HEK293 (cell line): ENCODE measurements around the gene FCHO1.

Source experiments
- BCL11B ChIP-seq: fragments of 450-650 bp; formaldehyde crosslinking; IDR thresholded peaks from 2 replicates; pipeline ENCODE4 v1.5.1; 2016; ENCODE audit warnings: low read depth, missing biosample characterization, missing genetic modification characterization
- GFI1B ChIP-seq: fragments of 450-650 bp; formaldehyde crosslinking; IDR thresholded peaks from 2 replicates; pipeline ENCODE4 v1.5.1; 2016; ENCODE audit warnings: missing biosample characterization, missing genetic modification characterization
- IKZF3 ChIP-seq: fragments of 450-650 bp; IDR thresholded peaks from 2 replicates; pipeline ENCODE4 v1.5.0; 2018; ENCODE audit warnings: missing biosample characterization, mild to moderate bottlenecking, missing genetic modification characterization, moderate library complexity
- KLF8 ChIP-seq: fragments of 450-650 bp; formaldehyde crosslinking; IDR thresholded peaks from 2 replicates; pipeline ENCODE4 v1.5.1; 2016; ENCODE audit warnings: missing biosample characterization, missing genetic modification characterization
- MZF1 ChIP-seq: fragments of 450-650 bp; formaldehyde crosslinking; IDR thresholded peaks from 2 replicates; pipeline ENCODE4 v1.5.1; 2017; ENCODE audit warnings: missing biosample characterization, missing genetic modification characterization, borderline replicate concordance
- ZBTB17 ChIP-seq: fragments of 450-650 bp; formaldehyde crosslinking; IDR thresholded peaks from 2 replicates; pipeline ENCODE4 v1.5.1; 2016; ENCODE audit warnings: missing biosample characterization, missing genetic modification characterization
- ZFHX2 ChIP-seq: fragments of 450-650 bp; formaldehyde crosslinking; conservative IDR thresholded peaks from 2 replicates; pipeline ENCODE4 v1.5.1; 2016; ENCODE audit warnings: missing biosample characterization, missing genetic modification characterization
- ZNF146 ChIP-seq: fragments of 450-650 bp; formaldehyde crosslinking; IDR thresholded peaks from 2 replicates; pipeline ENCODE4 v1.5.1; 2016; ENCODE audit warnings: missing biosample characterization, missing genetic modification characterization
- ZNF175 ChIP-seq: fragments of 450-650 bp; formaldehyde crosslinking; IDR thresholded peaks from 2 replicates; pipeline ENCODE4 v1.5.1; 2016; ENCODE audit warnings: missing biosample characterization, missing genetic modification characterization
- ZNF302 ChIP-seq: fragments of 450-650 bp; formaldehyde crosslinking; IDR thresholded peaks from 2 replicates; pipeline ENCODE4 v1.5.1; 2016; ENCODE audit warnings: missing biosample characterization, missing genetic modification characterization, low read depth
- ZNF311 ChIP-seq: fragments of 450-650 bp; formaldehyde crosslinking; IDR thresholded peaks from 2 replicates; pipeline ENCODE4 v1.5.1; 2017; ENCODE audit warnings: missing biosample characterization, missing genetic modification characterization, borderline replicate concordance
- ZNF37A ChIP-seq: fragments of 450-650 bp; IDR thresholded peaks from 2 replicates; pipeline ENCODE4 v1.5.1; 2018; ENCODE audit warnings: missing biosample characterization, missing genetic modification characterization
- ZNF433 ChIP-seq: fragments of 450-650 bp; formaldehyde crosslinking; IDR thresholded peaks from 2 replicates; pipeline ENCODE4 v1.5.1; 2016; ENCODE audit warnings: missing biosample characterization, missing genetic modification characterization, low read depth
- ZNF513 ChIP-seq: fragments of 450-650 bp; IDR thresholded peaks from 2 replicates; pipeline ENCODE4 v1.5.1; 2018; ENCODE audit warnings: missing biosample characterization, missing genetic modification characterization
- ZNF514 ChIP-seq: fragments of 450-650 bp; formaldehyde crosslinking; IDR thresholded peaks from 2 replicates; pipeline ENCODE4 v1.5.1; 2016; ENCODE audit warnings: missing biosample characterization, missing genetic modification characterization
- ZNF529 ChIP-seq: fragments of 450-650 bp; formaldehyde crosslinking; IDR thresholded peaks from 2 replicates; pipeline ENCODE4 v1.5.1; 2017; ENCODE audit warnings: missing genetic modification characterization, missing biosample characterization; ENCODE audit not compliant: insufficient replicate concordance
- ZNF530 ChIP-seq: fragments of 450-650 bp; formaldehyde crosslinking; IDR thresholded peaks from 2 replicates; pipeline ENCODE4 v1.5.1; 2016; ENCODE audit warnings: low read depth, missing biosample characterization, missing genetic modification characterization
- ZNF600 ChIP-seq: fragments of 450-650 bp; formaldehyde crosslinking; IDR thresholded peaks from 2 replicates; pipeline ENCODE4 v1.5.1; 2016; ENCODE audit warnings: missing biosample characterization, missing genetic modification characterization
- ZNF701 ChIP-seq: fragments of 450-650 bp; formaldehyde crosslinking; IDR thresholded peaks from 2 replicates; pipeline ENCODE4 v1.5.1; 2016; ENCODE audit warnings: missing biosample characterization, missing genetic modification characterization
- ZNF76 ChIP-seq: fragments of 450-650 bp; formaldehyde crosslinking; IDR thresholded peaks from 2 replicates; pipeline ENCODE4; 2016; ENCODE audit warnings: low read depth, missing biosample characterization, missing genetic modification characterization, borderline replicate concordance
- ZNF830 ChIP-seq: fragments of 450-650 bp; IDR thresholded peaks from 2 replicates; pipeline ENCODE4 v1.5.0; 2018; ENCODE audit warnings: missing biosample characterization, missing genetic modification characterization, low read depth, mild to moderate bottlenecking, moderate library complexity
- ZNF837 ChIP-seq: fragments of 450-650 bp; formaldehyde crosslinking; IDR thresholded peaks from 2 replicates; pipeline ENCODE4 v1.5.1; 2016; ENCODE audit warnings: missing biosample characterization, missing genetic modification characterization
- TF ChIP-seq, protein P1 (sequence below): fragments of 450-650 bp; formaldehyde crosslinking; IDR thresholded peaks from 2 replicates; pipeline ENCODE4 v1.5.1; 2016; ENCODE audit warnings: missing biosample characterization, missing genetic modification characterization
- TF ChIP-seq, protein P2 (sequence below): sonication (generic); formaldehyde crosslinking; IDR thresholded peaks from 2 replicates; pipeline ENCODE4 v1.8.1; 2022; ENCODE audit warnings: mild to moderate bottlenecking, moderate library complexity, missing genetic modification reagents
- TF ChIP-seq, protein P3 (sequence below): fragments of 450-650 bp; formaldehyde crosslinking; IDR thresholded peaks from 2 replicates; pipeline ENCODE4 v1.5.1; 2016; ENCODE audit warnings: missing biosample characterization, missing genetic modification characterization
- TF ChIP-seq, protein P4 (sequence below): fragments of 450-650 bp; formaldehyde crosslinking; IDR thresholded peaks from 2 replicates; pipeline ENCODE4 v1.5.1; 2016; ENCODE audit warnings: missing biosample characterization, missing genetic modification characterization, low read depth
- TF ChIP-seq, protein P5 (sequence below): fragments of 450-650 bp; formaldehyde crosslinking; conservative IDR thresholded peaks from 2 replicates; pipeline ENCODE4 v1.5.1; 2016; ENCODE audit warnings: low read depth, missing biosample characterization, missing genetic modification characterization

Gene FCHO1

GRCh38 chr19:17794731-17795494, 43.6 kb downstream of the FCHO1 start, which contains the start of gene B3GNT3 (continued):
- no peak for TF ChIP-seq ZNF513 (tag by site-specific recombination)
- TF ChIP-seq ZNF529 (tag by site-specific recombination), result no peak
- TF ChIP-seq GFI1B (tag by site-specific recombination), result no peak
- no peak for TF ChIP-seq ZNF530
- no peak for TF ChIP-seq ZNF433 (tag by site-specific recombination)
- no peak for TF ChIP-seq IKZF3
- TF ChIP-seq ZNF37A (tag by site-specific recombination), result no peak
- TF ChIP-seq KLF8 (tag by site-specific recombination), result 0 out of 2 replicates have a peak, but pooled peaks have one; percentile 17
- no peak for TF ChIP-seq BCL11B (tag by site-specific recombination)
- TF ChIP-seq ZNF175 (tag by site-specific recombination), result no peak
- no peak for TF ChIP-seq ZNF830 (tag by site-specific recombination)
- peak; percentile 64; the same call in 1 of the 2 replicates for TF ChIP-seq ZNF76 (tag by site-specific recombination)
- TF ChIP-seq, protein P1, sequence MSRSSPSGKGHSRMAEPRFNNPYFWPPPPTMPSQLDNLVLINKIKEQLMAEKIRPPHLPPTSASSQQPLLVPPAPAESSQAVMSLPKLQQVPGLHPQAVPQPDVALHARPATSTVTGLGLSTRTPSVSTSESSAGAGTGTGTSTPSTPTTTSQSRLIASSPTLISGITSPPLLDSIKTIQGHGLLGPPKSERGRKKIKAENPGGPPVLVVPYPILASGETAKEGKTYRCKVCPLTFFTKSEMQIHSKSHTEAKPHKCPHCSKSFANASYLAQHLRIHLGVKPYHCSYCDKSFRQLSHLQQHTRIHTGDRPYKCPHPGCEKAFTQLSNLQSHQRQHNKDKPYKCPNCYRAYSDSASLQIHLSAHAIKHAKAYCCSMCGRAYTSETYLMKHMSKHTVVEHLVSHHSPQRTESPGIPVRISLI (tag by site-specific recombination), result no peak
- TF ChIP-seq, protein P2, sequence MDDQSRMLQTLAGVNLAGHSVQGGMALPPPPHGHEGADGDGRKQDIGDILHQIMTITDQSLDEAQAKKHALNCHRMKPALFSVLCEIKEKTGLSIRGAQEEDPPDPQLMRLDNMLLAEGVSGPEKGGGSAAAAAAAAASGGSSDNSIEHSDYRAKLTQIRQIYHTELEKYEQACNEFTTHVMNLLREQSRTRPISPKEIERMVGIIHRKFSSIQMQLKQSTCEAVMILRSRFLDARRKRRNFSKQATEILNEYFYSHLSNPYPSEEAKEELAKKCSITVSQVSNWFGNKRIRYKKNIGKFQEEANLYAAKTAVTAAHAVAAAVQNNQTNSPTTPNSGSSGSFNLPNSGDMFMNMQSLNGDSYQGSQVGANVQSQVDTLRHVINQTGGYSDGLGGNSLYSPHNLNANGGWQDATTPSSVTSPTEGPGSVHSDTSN (CRISPR knock-in tag), result no peak
- TF ChIP-seq ZNF514 (tag by site-specific recombination), result no peak
- TF ChIP-seq ZNF302 (tag by site-specific recombination), result no peak
- TF ChIP-seq ZNF311, result no peak
- TF ChIP-seq, protein P3, sequence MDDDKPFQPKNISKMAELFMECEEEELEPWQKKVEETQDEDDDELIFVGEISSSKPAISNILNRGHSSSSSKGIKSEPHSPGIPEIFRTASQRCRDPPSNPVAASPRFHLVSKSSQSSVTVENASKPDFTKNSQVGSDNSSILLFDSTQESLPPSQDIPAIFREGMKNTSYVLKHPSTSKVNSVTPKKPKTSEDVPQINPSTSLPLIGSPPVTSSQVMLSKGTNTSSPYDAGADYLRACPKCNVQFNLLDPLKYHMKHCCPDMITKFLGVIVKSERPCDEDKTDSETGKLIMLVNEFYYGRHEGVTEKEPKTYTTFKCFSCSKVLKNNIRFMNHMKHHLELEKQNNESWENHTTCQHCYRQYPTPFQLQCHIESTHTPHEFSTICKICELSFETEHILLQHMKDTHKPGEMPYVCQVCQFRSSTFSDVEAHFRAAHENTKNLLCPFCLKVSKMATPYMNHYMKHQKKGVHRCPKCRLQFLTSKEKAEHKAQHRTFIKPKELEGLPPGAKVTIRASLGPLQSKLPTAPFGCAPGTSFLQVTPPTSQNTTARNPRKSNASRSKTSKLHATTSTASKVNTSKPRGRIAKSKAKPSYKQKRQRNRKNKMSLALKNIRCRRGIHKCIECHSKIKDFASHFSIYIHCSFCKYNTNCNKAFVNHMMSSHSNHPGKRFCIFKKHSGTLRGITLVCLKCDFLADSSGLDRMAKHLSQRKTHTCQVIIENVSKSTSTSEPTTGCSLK (tag by site-specific recombination), result no peak
- peak; percentile 94 for TF ChIP-seq ZBTB17
- TF ChIP-seq, protein P4, sequence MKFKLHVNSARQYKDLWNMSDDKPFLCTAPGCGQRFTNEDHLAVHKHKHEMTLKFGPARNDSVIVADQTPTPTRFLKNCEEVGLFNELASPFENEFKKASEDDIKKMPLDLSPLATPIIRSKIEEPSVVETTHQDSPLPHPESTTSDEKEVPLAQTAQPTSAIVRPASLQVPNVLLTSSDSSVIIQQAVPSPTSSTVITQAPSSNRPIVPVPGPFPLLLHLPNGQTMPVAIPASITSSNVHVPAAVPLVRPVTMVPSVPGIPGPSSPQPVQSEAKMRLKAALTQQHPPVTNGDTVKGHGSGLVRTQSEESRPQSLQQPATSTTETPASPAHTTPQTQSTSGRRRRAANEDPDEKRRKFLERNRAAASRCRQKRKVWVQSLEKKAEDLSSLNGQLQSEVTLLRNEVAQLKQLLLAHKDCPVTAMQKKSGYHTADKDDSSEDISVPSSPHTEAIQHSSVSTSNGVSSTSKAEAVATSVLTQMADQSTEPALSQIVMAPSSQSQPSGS (tag by site-specific recombination), result no peak
- no peak for TF ChIP-seq ZNF837
- TF ChIP-seq ZFHX2, result peak; percentile 73
- no peak; the same call in 1 of the 2 replicates for TF ChIP-seq ZNF600 (tag by site-specific recombination)
- TF ChIP-seq ZNF146 (tag by site-specific recombination), result no peak
- no peak for TF ChIP-seq ZNF701 (tag by site-specific recombination)
- no peak for TF ChIP-seq MZF1 (tag by site-specific recombination)
- TF ChIP-seq, protein P5, sequence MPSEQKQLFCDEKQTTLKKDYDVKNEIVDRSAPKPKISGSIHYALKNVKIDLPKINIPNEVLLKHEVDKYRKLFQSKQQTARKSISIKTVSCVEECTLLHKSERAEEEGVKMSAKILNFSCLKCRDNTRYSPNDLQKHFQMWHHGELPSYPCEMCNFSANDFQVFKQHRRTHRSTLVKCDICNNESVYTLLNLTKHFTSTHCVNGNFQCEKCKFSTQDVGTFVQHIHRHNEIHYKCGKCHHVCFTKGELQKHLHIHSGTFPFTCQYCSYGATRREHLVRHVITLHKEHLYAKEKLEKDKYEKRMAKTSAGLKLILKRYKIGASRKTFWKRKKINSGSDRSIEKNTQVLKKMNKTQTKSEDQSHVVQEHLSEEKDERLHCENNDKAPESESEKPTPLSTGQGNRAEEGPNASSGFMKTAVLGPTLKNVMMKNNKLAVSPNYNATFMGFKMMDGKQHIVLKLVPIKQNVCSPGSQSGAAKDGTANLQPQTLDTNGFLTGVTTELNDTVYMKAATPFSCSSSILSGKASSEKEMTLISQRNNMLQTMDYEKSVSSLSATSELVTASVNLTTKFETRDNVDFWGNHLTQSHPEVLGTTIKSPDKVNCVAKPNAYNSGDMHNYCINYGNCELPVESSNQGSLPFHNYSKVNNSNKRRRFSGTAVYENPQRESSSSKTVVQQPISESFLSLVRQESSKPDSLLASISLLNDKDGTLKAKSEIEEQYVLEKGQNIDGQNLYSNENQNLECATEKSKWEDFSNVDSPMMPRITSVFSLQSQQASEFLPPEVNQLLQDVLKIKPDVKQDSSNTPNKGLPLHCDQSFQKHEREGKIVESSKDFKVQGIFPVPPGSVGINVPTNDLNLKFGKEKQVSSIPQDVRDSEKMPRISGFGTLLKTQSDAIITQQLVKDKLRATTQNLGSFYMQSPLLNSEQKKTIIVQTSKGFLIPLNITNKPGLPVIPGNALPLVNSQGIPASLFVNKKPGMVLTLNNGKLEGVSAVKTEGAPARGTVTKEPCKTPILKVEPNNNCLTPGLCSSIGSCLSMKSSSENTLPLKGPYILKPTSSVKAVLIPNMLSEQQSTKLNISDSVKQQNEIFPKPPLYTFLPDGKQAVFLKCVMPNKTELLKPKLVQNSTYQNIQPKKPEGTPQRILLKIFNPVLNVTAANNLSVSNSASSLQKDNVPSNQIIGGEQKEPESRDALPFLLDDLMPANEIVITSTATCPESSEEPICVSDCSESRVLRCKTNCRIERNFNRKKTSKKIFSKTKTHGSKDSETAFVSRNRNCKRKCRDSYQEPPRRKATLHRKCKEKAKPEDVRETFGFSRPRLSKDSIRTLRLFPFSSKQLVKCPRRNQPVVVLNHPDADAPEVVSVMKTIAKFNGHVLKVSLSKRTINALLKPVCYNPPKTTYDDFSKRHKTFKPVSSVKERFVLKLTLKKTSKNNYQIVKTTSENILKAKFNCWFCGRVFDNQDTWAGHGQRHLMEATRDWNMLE (tag by site-specific recombination), result no peak
